HG02943 (cell line): ENCODE results near the gene KCNJ16.

Experiments
- ATAC-seq: cut with Tn5 transposase; IDR thresholded peaks from one replicate; pipeline ENCODE4 v1.9.1; 2021; ENCODE audit warnings: mild to moderate bottlenecking, low read depth, moderate library complexity; ENCODE audit not compliant: unreplicated experiment

The KCNJ16 gene

DNA sequence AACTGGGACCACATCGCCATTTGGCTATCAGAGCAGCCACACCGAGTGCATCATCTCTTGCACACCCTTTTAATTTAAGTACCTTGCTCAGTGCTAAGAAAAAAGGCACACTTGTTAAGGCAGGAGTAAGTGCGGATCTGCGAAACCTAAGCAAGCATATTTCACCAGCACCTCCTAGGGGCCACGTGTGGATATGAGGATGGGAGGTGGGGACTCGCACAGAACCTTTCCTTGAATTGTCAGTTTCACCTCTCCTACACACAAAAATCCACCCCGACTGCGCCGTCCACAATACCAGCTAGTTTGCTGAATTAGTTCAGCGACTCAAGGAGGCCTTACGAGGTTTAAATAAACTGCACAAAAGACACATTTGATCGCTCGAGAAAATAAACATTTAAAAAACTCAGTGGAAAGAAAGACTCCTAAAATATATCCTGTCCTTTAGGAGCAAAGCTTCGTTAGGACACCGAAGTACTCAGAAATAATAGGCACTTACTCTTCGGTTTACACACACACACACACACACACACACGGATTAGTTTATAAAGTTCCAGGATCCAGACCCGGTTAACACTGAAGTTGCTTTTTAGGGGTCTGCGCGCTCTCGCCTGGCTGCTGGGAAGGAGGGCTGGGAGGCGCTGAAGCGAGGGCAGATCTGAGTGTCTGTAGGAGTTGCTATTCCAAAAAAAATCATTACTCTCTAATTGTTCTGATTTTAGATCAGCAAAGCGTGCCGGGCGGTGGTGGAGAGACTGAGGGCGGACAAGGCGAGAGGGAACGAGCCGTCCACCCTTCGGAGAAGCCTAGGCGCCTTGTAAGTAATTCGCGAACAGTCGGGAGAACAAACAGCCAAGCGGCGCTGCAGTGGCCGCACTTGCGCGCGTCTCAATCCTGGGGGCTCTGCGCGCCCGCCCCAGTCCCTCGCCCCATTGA is 93.3 kb downstream of the KCNJ16 start:
- ATAC-seq: peak; percentile 26

DNA sequence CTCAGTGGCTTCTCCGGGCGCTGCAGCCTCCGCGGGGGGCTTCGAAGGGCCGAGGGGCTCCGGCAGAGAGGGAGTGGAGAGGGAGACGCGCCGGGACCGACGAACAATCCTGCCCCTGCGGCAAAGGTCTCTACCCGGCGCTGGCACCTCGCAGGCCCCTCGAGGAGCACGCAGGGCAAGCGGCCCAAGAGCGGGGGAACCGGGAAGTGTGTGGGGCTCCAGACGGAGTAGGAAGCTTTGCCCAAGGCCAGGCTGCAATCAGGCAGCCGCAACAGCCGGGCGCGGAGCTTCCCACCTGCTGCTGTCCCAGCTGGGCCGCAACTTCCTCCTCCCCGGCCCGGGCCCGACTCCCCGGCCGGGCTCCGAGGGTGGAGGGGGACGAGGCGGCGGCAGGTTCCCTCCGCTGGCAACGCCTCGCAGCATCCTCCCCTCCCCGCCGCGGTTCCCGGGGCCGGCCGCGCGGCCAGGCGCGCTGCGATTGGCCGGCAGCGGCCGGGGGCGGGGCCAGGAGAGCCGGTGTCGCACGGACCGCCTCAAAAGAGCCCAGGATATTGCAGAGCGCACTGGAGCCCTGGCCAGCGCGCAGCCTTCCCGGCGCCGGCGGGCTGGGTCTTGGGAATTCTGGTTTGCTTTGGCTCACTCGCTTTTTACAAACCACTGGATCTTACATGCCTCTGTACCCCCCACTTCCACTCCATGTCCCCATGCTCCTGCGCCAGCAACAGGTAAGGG is 94.1 kb downstream of the KCNJ16 start, which contains the start of gene KCNJ2:
TSS of gene KCNJ2 (plus strand) at position 556 of the 732 bp plus-strand sequence. CDS start 5,508 bp downstream, outside the sequence.
- ATAC-seq: peak; percentile 97

DNA sequence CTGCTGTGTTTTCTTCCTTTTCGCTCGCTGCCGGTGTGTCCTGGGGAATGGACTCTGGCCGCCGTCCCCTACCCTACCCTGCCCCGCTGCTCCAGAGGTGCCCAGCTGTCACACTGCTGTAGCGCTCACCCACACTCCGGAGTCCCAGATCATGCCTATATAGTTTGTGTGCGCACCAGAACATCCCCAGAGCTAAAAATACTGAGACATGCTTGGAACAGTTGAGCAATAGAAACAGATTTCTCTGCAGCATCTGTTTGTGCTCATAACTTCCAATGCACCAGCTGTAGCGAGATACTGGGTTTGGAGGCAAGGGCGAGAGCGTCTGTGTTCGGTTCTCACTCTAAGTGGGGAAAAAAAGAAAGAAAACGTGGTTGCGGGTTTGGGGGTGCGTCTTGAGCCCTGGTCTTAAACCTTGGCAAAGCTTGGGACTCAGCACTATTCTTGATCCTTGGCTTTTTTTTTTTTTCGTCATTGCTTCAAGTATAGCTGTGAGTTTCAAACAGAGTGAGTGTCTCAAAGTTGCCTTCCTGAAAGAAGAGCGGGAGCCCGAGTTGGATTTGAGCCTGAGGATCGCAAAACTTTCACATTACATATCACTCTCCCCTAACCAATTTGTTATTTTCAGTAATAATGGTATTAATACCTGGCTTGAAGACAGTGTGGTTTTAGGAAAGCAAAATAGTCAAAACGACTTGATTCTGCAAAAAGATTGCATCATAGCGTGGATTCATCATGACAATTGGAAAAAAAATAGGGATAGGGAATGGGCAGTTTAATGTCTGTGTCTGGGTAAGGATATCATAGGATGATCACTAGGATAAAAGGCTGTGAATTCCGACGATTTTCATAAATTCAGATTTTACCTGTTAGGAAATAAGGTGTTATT is 94.9 kb downstream of the KCNJ16 start:
- ATAC-seq: no peak

DNA sequence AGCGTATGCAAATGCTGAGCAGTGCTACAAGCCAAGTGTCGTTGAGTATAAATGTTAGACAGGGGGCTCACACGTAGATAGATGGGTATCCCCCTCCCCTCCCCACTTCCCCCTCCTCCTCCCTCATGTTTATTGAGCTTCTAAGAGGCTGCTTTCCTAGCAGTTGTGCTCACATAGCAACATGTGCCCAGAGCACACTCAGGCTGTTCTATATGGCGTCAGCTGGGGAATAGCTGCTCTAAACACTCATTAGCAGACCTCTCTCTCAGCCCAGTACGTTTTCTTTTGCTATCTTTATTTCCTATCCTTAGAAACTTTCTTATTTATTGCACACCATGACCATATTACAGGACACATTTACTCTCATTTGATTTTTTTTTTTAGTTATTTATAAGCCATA is 96.1 kb downstream of the KCNJ16 start:
- no peak for ATAC-seq

DNA sequence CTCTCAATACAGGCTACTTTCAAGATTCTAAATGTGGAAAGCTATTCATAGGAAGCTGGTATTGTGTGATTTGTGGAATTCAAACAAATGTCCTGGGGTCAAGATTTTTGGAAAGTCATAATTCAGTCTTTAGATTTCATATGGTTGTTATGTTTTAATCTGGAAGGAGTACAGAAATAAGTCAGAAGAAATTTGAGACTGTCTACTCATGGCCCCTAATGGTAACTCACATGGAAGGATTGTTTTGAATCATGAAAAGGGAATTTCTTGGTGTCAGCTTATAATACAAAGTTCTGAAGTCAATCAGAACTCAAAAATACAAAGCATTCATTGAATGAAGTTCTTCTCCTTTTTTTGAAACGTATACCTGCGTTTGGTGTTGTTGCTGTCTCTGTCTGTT is 97.4 kb downstream of the KCNJ16 start:
- no peak for ATAC-seq

DNA sequence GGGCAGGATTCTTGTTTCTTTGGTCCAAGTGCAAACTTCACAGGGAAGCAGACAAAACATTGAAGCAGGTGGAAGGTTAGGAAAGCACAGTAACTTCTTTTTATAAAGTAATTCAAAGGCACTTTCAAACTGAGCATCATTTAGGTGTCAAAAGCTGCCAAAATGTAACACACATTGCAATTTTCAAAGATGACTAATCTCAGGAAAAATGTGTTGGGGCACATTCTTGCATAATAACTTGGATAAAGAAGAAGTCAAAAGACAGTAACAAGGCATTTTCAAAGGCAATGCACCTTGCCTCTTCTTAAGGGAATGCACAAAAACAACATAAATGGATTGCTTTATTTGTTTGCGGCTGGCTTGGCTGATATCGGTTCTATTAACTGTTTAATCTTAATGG is 97.9 kb downstream of the KCNJ16 start:
- no peak for ATAC-seq

DNA sequence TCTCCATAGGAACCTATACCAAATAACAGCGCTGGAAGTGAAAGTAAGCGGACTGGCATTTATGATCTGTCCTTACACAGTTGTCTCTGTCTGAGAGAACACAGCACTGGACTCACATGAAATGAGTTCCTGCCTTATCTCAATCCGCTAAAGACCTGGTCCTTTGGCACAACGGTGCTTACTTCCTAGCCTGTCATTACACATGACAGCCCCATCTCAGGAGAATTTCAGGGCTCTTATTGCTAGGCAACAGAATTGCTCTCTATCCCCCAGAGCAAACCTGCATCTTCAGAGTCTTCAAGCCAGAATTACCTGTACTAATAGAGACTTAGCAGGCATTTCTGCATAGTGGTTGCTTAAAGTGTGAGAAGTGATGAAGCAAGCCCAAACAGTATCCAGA is 98.7 kb downstream of the KCNJ16 start:
- ATAC-seq: no peak

DNA sequence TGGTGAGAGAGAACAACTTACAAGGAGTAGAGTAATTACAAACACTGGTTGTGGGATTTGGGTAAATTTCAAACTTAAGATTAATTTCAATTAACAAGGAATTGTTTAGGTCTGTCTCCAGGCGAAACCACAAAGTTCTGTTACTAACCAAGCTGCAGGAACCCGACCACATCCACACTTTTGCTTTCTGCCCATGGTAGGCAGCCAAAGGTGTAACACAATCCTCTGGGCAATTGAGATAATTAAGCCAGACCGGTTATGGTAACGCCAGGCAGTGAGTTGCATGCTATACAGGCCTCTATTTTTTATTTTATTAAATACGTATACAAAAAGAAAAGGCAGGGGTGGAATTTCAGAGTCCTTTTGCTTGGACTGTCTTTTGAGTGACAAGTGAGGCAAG is 106.4 kb downstream of the KCNJ16 start:
- no peak for ATAC-seq

DNA sequence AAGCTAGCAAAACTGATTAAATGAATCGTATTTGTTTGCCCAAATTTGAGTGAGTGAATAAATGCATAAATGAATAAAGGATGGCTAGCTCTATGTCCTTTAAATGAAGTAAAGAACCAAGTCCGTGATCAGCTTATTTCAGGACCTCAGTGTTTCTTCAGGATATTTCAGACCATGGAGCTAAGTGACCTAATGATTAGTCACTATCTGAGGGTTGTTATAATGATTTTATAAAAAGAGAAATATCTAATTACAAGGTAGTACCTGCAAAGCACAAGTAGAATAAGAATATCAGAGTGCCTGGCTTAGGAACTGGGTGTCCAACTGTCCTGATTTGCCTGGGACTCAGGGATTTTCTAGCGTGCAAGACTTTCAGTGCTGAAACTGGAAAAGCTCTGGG is 106.8 kb downstream of the KCNJ16 start:
- no peak for ATAC-seq

DNA sequence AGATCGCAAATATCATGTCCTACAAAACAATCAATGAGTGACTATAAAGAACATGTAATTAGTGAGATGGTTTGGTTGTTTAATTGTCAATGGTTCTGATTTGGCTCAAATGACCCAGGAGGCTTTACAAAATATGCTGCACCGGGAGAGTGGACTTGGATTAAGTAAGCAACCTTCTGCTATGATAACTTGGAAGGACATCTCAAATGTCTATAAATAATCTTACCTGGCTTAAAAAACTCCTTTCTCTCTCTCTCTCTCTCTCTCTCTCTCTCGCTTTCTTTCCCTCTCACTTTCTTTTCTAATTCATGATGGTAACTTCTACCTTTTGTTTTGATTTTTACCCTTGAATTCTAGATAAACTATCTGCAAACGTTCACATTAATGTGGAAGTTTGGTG is 108.5 kb downstream of the KCNJ16 start:
- ATAC-seq: no peak

DNA sequence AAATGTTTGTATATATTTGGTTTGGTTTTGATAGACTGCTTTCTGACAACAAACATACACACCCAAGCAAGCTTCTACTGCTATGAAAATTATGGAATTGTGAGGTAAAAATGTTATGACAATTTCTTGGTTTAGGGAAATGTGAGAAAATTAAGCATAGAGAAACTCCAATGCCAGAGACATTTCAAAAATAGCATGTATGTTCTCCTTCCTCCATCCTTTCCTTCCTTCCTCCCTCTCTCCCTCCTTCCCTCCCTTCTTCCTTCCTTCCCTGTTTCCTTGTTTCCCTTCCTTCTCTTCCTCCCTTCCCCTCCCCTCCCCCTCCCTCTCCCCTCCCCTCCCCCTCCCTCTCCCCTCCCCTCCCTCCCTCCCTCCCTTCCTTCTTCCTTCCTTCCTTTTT is 109.2 kb downstream of the KCNJ16 start:
- no peak for ATAC-seq

DNA sequence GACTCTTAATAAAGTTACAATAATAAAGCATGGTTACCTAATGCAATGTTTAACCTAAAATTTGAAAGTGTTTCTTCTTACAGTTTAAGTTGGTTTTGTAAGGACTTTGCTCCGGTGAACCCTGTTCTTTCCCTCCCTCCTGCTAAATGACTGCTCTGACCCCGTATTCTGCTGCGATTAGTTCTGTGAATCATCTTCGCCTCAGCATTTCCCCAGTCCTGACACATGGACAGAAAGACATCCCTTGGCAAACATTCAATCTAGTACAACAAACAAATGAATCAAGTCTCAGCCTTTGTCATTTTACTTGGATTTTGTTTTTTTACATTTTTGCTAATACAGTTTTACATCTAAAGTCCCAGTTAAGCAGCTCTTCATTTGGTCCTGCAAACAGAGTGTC is 109.7 kb downstream of the KCNJ16 start:
- no peak for ATAC-seq
